NCI-H69 (cell line): ENCODE data around the gene SLC43A2.

ENCODE experiments used
- DNase-seq: peaks from one replicate; lab custom pipeline; 2025; lab: John Stamatoyannopoulos, UW

SLC43A2 gene

GRCh38 chr17:1643999-1644492, 15.4 kb upstream of the SLC43A2 start:
- no peak for DNase-seq

GRCh38 chr17:1643293-1643998, 14.8 kb upstream of the SLC43A2 start:
- DNase-seq: peak; percentile 90

GRCh38 chr17:1641065-1641403, 12.4 kb upstream of the SLC43A2 start:
- DNase-seq: no peak

GRCh38 chr17:1640329-1641064, 11.9 kb upstream of the SLC43A2 start:
- DNase-seq: no peak

GRCh38 chr17:1639549-1640180, 11.0 kb upstream of the SLC43A2 start:
- peak; percentile 68 for DNase-seq

GRCh38 chr17:1638624-1639300, 10.1 kb upstream of the SLC43A2 start:
- no peak for DNase-seq

- DNase-seq: no peak
These were observed 9.5 kb upstream of the SLC43A2 start for GRCh38 chr17:1638171-1638590.

GRCh38 chr17:1636732-1637285, 8.2 kb upstream of the SLC43A2 start:
- DNase-seq: no peak

GRCh38 chr17:1635675-1636465, 7.2 kb upstream of the SLC43A2 start:
- no peak for DNase-seq

GRCh38 chr17:1634841-1635650, 6.4 kb upstream of the SLC43A2 start:
- DNase-seq: no peak

- DNase-seq: peak; percentile 20
These were observed 2.0 kb upstream of the SLC43A2 start for GRCh38 chr17:1630662-1631061.

- DNase-seq: peak; percentile 61
These were observed 1.1 kb upstream of the SLC43A2 start for GRCh38 chr17:1629504-1630310.

GRCh38 chr17:1628856-1629503, 346 bp upstream of the SLC43A2 start:
- DNase-seq: peak; percentile 96

- peak; percentile 37 for DNase-seq
These were observed 1.3 kb downstream of the SLC43A2 start for GRCh38 chr17:1627182-1627981.

- no peak for DNase-seq
These were observed 2.3 kb downstream of the SLC43A2 start for GRCh38 chr17:1626333-1626732.

GRCh38 chr17:1625581-1625980, 3.1 kb downstream of the SLC43A2 start:
- no peak for DNase-seq

GRCh38 chr17:1625053-1625452, 3.6 kb downstream of the SLC43A2 start:
- DNase-seq: no peak

GRCh38 chr17:1624650-1625049, 4.0 kb downstream of the SLC43A2 start:
- DNase-seq: no peak
